ENCODE measurements around the gene KRT86.
"Not testable (repeated sequence)": the region's sequence is repeated elsewhere in the genome, so short reads cannot be mapped to it uniquely, and the experiment has no call there.

The KRT86 gene

DNA sequence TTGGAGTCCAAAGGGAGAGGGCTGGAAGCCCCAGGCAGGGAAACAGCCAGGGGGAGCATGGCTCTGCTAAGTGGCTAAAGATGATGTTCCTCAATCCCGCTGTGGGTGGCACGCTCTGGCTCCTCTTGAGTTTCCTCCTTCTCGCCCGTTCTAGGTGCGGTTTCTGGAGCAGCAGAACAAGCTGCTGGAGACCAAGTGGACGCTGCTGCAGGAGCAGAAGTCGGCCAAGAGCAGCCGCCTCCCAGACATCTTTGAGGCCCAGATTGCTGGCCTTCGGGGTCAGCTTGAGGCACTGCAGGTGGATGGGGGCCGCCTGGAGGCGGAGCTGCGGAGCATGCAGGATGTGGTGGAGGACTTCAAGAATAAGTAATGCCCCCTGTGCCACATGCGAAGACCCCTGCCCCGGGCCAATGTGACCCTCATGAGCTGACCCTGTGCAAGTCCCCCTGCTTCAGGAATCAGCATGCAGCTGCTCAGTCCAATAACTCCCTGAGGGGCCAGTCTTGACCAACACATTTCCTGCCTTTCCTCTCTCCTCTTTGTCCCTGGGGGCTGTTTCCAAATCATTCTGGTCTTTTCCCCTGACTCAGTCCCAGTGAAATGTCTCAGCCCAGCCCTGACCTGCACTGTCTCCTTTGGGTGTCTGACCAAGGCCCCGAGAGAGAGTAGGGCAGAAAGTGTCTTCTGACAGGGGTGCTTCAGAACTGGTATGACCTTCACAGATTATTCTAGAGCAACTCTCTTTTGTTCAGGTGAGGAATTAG is 39.3 kb upstream of the KRT86 start:
- no peak overlapping the region for H3K27ac ChIP-seq
- TF ChIP-seq, protein P1, sequence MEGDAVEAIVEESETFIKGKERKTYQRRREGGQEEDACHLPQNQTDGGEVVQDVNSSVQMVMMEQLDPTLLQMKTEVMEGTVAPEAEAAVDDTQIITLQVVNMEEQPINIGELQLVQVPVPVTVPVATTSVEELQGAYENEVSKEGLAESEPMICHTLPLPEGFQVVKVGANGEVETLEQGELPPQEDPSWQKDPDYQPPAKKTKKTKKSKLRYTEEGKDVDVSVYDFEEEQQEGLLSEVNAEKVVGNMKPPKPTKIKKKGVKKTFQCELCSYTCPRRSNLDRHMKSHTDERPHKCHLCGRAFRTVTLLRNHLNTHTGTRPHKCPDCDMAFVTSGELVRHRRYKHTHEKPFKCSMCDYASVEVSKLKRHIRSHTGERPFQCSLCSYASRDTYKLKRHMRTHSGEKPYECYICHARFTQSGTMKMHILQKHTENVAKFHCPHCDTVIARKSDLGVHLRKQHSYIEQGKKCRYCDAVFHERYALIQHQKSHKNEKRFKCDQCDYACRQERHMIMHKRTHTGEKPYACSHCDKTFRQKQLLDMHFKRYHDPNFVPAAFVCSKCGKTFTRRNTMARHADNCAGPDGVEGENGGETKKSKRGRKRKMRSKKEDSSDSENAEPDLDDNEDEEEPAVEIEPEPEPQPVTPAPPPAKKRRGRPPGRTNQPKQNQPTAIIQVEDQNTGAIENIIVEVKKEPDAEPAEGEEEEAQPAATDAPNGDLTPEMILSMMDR (conservative IDR thresholded peaks at IDR 0.05): no peak
- TF ChIP-seq ZFX (IDR thresholded peaks at IDR 0.05): no peak

DNA sequence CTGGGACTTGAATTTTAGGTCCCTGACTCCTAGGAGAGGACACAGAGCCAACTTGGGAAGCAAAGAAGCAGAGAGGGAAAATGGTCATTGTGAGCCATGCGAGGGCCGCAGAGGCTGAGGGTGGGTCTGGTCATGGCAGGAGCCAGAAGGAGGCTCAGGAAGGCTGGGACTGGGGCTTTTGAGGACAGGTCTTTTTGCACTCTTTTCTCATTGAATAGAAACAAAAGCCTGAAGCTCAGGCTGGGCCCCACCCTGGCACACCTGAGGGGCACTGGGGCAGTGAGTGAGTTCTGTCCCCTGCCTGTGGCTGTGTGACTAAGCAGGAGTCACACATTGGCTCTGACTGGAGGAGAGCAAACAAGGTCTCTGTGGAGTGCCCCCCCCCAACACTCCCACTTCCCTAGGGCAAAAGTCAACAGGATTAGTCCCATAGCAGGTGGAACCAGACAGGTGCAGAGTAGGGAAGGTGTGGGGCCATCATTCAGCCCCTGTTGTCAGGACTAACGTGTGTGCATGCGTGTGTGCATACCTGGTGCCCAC is 38.6 kb upstream of the KRT86 start:
- no peak for TF ChIP-seq ZFX (IDR thresholded peaks at IDR 0.05)
- TF ChIP-seq, protein P1 (conservative IDR thresholded peaks at IDR 0.05): no peak
- no peak overlapping the region for H3K27ac ChIP-seq

DNA sequence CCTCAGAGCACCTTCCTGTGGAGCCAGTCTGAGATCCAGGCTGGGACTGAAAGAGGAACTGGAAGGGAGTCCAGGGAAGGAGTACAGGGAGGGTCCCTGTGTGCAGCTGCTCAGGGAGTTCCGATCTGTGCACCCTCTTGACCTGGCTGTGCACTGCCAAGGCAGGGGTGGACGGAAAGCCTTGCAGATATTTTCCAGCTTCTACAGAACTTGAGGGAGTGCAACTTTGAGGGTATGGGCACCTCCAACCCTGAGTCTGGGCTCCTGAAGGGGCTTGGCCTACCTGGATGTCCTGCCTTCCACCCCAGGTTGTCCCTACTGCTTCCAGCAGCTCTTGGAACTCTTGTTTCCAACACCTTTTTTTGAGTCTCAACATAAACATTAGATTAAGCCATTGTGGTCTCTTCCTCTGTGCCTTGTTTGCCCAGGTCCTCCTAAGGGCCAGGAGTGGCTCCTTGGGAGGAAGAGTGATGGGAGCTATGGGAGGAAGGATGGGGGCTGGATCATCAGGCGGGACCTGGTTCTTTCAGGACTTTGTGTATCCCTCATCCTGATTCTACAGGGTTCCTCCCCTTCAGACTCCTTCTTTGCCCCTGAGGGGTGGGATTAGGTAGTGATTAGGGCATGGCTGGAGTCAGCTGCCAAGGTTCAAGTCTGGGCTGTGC is 37.9 kb upstream of the KRT86 start:
- H3K27ac ChIP-seq: no peak overlapping the region
- no peak for TF ChIP-seq ZFX (IDR thresholded peaks at IDR 0.05)
- TF ChIP-seq, protein P1 (conservative IDR thresholded peaks at IDR 0.05): no peak

- no peak overlapping the region for H3K27ac ChIP-seq
- no peak for TF ChIP-seq ZFX (IDR thresholded peaks at IDR 0.05)
- TF ChIP-seq, protein P1 (conservative IDR thresholded peaks at IDR 0.05): no peak
Observed at GRCh38 chr12:52238207-52238840, 36.1 kb upstream of the KRT86 start.

- no peak overlapping the region for H3K27ac ChIP-seq
Observed at GRCh38 chr12:52238916-52239646, 35.4 kb upstream of the KRT86 start.

DNA sequence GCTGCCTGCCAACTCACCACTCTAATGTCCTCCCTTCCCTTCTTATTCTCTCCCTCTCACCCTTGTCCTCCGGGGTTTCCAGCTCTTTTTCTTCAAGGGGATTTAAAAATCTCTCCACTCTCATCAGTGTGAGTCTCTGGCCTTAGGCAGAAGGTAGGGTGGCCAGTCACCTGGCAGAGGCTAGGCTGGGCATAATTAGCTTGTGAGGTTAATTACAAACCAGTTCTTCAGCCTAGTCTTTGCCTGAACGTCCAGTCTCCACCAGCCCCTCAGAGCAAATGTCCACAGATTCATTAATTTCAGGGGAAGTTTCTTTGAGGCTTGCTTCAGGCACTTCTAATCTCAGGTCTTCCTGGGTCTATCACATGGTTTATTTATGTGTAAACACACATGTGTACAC is 34.7 kb upstream of the KRT86 start:
- H3K27ac ChIP-seq: no peak overlapping the region
- TF ChIP-seq ZFX (IDR thresholded peaks at IDR 0.05): no peak
- TF ChIP-seq, protein P1 (conservative IDR thresholded peaks at IDR 0.05): no peak

More at GRCh38 chr12:52238916-52239646, 35.4 kb upstream of the KRT86 start:
- no peak for TF ChIP-seq ZFX (IDR thresholded peaks at IDR 0.05)
- TF ChIP-seq, protein P1 (conservative IDR thresholded peaks at IDR 0.05): no peak

DNA sequence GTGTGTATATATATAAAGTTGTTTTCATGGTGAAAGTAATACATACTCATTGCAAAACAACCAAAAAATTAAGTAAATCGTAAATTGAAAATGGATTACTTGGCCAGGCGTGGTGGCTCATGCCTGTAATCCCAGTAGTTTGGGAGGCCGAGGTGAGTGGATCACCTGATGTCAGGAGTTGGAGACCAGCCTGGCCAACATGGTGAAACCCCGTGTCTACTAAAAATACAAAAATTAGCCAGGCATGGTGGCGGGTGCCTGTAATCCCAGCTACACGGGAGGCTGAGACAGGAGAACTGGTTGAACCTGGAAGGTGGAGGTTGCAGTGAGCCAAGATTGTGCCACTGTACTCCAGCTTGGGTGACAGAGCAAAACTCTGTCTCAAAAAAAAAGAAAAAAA is 34.2 kb upstream of the KRT86 start:
- not testable (repeated sequence) for H3K27ac ChIP-seq

Measured in C4-2B (cell line).